GM18867 (cell line): Measurements from ENCODE around the gene MORN2.

ENCODE experiments used
- ATAC-seq: cut with Tn5 transposase; IDR thresholded peaks from one replicate; pipeline ENCODE4 v1.9.1; 2021; ENCODE audit warnings: mild to moderate bottlenecking, moderate library complexity; ENCODE audit not compliant: unreplicated experiment

MORN2 gene

DNA sequence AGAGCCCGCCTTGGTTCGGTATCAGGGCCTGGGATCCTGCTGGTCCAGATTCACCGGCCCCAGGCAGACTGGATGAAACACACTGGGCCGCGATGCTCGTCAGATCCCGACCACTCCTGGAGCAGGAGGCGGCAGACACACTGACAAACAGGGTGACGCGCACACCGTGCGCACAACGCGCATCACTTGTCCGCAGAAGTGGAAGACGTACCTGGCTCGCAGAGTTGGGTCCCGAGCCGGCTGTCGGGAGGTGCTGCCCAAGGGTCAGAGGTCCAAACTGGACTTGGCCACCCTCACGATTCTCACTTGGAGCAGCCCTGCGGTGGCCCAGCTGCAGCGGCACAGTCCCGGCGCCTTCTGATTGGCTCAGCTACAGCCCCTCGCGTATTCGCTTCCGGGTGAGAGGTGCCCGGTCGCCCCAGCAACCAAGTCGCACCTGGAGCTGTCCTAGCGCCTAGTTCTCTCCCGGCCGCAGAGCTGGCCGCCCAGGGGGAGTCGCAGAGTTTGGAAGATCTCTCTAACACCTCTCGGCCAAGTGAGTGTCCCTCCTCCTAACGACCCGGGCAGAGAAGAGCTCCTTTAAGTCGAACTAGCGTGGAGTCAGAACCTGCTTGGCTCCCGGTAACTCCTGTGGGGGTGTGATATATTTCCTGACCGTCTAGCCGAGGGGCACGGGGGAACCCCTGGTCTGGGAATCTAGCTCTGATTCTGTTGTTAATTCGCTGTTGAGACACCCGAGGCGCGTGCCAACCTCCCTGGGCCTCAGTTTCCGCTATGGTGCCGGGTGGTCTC lies at the start of gene MORN2, which contains the start of gene DHX57:
Gene MORN2 (plus strand): TSS at position 401 of the 792 bp plus-strand sequence.
Gene DHX57 (minus strand): TSS at position 359 of the 792 bp plus-strand sequence. CDS start 7,529 bp downstream, outside the sequence.
- ATAC-seq: peak; percentile 100

DNA sequence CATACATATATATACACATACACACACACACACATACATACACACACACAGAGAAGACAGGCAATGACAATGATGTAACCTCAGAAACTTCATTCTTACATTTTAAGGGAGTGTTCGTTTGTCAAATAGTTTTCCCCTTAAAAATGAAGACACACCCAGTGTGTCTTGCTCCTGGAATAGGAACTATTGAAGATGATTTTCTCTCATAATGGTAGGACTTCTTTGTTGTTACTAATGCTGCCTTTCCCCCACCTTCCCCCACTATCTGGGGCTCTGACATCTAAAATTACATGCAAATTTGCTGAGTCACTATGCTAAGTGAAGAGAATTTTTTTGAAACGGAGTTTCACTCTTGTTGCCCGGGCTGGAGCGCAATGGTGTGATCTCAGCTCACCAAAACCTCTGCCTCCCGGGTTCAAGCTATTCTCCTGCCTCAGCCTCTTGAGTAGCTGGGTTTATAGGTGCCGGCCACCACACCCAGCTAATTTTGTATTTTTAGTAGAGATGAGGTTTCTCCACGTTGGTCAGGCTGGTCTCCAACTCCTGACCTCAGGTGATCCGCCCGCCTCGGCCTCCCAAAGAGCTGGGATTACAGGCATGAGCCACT lies 48.1 kb upstream of the MORN2 start:
- ATAC-seq: peak; percentile 44

DNA sequence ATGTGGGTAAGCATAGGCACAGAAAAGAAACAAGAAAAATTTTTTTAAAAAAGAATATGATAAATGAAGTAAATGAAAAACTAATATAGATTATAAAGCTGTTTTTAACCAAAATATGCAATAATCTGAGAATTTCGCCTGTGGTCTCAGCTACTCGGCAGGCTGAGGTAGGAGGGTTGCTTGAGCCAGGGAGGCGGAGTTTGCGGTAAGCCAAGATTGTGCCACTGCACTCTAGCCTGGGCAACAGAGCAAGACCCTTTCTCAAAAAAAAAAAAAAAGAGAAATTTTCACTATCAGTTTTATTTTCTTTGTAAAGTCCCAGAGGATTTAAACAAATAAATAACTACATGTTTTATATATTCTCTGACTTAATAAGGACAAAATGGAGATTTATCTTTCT lies 47.3 kb upstream of the MORN2 start:
- ATAC-seq: no peak

DNA sequence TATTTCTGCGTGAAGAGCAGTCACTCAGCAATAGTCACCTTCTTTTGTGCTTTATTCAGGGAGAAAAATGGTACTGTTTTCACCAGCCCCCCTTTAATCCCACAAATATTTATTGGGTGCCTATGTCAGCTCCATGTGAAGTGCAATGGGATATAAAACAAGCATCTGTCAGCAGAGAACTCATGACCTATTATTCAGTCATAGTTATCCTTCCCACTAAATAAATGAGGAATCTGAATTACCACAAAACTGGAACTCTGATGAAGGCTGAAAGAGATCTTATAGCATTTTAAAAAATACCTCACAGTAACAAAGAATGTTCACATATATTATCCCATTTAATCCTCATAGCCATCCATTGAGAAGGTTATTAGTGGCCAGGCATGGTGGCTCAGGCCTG lies 45.8 kb upstream of the MORN2 start:
- ATAC-seq: no peak

DNA sequence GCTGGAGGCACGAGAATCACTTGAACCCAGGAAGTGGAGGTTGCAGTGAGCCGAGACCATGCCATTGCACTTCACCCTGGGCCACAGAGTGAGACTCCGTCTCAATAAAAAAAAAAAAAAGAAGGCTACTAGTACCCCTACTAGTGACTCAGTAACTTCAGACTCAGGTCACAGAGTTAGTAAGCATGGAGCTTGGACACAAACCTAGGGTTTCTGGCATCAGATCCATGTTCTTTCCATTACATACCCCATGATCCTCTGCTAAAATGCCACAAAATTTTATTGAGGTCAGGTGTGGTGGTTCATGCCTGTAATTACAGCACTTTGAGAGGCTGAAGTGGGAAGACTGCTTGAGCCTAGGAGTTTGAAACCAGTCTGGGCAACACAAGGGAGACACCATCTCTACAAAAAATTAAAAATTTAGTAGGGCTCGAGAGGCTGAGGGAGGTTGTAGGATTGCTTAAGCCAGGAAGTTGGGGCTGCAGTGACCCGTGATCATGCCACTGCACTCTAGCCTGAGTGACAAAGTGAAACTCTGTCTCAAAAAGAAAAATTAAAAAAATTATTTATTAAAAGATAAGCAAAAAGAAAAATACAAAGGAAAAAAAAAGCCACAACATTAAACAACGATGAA lies 45.1 kb upstream of the MORN2 start:
- no peak for ATAC-seq

DNA sequence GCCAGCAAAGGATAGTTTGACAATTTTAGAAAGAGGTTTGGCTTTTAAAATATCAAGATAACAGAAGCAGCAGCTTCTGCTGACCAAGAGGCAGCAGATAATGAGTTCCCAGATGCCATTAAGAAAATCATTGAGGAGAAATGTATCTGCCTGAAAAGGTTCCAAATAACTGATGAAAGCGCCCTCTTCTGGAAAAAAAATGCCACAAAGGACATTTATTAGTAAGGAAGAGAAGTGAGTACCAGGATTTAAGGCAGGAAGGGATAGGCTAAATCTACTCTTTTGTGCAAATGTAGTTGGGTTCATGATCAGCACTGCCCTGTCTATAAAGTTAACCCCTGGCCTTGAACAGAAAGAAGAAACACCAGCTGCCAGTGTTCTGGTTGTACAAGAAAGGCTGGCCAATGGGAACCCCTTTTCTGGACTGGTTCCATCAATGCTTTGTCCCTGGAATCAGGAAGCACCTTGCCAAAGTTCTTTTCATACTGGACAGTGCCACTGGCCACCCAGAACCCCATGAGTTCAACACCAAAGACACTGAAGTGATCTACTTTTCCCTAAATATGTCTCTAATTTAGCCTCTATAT lies 40.7 kb upstream of the MORN2 start:
- no peak for ATAC-seq

DNA sequence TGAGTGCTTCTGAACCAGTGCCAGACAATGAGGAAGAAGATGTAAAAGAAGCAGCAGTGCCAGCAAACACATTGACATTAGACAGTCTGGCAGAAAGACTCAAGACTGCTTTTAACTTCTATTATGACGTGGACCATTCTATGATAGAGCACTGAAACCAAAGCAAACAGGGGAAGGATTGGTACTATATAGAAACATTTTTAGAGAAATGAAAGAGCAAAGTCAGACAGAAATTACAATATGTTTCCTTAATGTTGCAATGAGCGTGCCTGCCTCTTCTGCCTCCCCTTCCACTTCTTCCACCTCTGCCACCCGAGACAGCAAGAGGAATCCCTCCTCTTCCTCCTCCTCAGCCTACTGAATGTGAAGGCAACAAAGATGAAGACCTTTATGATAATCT lies 39.8 kb upstream of the MORN2 start:
- ATAC-seq: peak; percentile 92

DNA sequence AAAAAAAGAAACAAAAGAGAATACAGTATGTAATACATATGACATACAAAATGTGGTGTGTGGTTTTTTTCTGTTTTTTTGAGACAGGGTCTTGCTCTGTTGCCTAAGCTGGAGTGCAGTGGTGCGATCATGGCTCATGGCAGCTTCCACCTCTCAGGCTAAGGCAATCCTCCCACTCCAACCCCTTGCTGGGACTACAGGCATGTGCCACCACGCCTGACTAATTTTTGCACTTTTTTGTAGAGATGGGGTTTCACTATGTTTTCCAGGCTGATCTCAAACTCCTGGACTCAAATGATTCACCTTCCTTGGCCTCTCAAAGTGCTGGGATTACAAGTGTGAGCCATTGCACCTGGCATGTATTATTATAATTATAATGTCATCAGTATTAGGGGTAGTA lies 39.0 kb upstream of the MORN2 start:
- no peak for ATAC-seq

DNA sequence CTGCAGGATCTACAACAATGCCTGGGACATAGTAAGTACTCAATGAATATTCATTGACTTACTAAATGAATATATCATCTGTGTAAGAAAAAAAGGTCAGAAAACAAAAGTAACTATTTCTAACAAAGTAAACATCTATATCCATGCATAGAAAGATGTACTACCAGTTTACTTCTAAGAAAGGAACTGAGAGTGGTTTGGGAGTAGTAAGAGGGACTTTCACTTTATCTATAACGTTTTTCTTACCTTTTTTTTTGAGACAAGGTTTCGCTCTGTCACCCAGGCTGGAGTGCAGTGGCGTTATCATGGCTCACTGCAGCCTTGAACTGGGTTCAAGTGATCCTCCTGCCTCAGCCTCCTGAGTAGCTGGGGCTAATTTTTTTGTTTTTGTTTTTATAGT lies 25.7 kb upstream of the MORN2 start:
- ATAC-seq: peak; percentile 91

DNA sequence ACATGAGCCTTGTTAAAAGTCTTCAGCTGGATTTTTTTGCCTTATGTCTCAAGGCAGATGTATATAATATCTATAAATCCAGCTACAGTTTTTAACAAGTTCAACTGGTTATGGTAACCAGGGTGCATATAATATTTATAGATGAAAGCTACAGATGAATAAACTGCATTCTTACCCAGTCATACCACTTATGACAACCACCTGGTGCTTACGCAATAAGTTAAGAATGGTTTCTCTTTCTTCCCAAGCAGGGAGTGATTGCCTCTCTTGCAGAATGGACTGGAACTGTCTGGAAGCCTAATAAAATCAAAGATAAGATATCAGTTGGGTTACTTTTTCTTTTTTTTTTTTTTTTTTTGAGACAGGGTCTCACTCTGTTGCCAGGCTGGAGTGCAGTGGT lies 19.6 kb upstream of the MORN2 start:
- no peak for ATAC-seq

DNA sequence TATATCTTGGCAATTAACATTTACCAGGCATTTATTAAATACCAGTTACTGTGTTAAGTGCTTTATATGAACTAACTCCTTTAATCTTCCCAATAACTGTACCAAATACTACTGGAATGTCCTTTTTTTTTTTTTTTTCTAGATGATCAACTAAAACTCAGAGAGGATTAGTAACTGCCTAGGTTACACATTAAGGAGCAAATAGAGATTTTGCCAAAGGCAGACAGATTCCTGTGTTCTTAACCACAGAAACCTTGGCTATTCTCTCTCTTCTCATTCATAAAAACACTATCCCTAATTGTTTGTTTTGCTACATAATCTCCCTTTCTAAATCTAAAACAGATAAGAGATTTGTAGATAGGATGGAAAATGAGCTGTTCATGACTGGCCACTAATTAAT lies 13.3 kb upstream of the MORN2 start:
- no peak for ATAC-seq

DNA sequence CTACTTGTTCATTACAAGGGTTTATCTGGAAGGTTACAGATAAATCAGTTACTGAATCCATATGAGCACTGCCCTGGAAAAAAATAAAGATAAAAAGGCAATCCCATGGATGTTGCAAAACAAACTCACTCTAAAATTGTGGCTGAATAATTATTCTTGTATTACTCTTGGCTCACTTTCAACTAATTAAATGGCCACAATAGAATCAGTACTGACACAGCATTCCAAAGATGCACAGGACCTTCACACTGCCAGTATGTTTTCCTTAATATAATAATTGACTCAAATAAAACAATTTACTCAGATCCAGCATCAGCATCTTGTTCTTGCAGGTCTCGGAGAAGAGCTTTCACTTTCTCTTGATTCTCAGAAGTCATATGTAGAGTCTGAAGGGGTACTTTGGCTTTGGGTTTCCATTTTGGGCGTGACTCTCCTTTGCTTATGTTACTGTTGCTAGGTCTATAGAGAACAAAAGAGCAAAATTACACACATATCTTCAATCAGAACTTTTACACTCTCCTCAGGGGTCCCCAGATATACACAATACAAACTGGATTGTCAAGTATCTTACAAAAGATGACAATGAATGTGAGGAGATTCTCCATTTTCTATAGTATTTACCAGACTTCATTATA lies 12.6 kb upstream of the MORN2 start:
- ATAC-seq: peak; percentile 70

DNA sequence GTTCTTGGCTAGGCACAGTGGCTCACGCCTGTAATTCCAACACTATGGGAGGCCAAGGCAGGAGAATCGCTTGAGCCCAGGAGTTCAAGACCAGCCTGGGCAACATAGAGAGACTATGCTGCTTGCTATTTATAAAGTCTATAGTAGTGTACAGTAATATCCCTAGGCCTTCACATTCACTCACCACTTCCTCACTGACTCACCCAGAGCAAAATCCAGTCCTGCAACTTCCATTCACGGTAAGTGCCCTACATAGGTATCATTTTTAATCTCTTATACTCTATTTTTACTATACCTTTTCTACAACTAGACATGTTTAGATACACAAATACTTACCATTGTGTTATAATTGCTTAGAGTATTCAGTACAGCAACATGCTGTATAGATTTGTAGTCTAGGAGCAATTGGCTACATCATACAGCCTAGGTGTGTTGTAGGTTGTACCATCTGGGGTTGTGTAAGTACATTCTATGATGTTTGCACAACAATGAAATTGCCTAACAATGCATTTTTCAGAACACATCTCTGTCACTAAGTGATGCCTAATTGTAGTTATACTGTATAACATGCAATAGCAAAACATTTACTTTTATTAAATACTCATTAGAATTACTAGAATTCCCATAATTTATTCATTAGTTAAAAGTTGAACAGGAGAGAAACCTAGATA lies 8.9 kb upstream of the MORN2 start:
- no peak for ATAC-seq

DNA sequence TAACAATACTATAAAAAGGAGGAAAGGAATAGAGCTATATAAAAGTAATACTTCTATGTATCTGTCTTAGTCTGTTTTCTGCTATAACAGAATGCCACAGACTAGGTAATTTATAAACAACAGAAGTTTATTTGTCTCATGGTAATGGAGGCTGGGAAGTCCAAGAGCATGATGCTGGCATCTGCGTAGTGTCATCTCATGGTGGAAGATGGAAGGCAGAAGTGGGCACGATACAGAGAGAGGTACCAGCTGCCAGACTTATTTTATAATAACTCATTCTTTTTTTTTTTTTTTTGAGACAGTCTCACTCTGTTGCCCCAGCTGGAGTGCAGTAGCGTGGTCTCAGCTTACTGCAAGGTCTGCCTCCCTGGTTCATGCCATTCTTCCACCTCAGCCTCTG lies 4.3 kb upstream of the MORN2 start:
- no peak for ATAC-seq

DNA sequence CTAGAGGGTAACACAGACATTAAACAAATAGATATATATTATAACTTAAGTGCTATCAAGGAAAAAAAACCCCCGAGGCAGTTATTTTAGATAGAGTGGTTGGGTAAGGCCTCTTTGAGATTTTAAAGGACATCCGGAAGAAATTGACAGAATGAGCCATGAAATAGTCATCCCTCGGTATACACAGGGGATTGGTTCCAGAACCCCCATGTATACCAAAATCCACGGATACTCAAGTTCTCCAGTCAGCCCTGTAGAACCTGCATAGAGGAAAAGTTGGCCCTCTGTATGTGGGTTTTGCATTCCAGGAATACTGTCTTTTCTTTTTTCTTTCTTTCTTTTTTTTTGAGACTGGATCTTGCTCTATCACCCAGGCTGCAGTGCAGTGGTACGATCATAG lies 2.0 kb upstream of the MORN2 start:
- ATAC-seq: no peak

DNA sequence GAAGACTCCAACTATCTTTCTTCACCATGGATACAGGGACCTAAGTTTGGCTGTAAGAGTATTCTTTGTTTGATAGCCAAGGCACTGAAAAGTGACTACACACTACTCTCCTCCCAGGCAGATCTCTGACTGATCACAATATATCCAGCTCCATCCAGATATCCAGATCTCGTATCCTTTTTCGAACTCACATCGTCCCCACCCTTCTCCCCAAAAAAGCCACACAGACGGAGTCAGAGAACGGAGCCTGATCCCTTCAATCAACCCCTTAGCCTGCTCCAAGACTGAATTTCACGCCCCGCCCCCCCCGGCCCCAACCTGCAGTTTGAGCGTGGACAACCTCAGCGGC lies 575 bp upstream of the MORN2 start:
- no peak for ATAC-seq

DNA sequence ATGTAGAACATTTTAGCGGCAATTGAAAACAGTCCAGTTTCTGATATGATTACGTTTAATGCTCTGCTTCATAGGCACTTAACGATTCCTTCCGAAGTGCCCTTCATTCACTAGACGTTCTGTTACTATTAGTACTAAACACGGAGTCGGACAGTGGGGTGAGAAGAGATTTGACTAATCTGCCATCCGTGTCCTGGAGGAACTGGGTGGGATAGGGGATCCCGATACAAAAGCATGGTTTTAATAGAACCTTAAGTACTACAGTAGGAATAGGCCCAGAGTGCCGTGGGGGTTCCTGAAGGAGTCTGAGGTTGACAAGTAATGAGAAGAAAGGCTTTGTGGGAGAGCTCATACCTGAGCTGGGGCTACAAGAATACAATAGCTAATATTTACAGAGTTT lies 631 bp downstream of the MORN2 start:
- no peak for ATAC-seq

DNA sequence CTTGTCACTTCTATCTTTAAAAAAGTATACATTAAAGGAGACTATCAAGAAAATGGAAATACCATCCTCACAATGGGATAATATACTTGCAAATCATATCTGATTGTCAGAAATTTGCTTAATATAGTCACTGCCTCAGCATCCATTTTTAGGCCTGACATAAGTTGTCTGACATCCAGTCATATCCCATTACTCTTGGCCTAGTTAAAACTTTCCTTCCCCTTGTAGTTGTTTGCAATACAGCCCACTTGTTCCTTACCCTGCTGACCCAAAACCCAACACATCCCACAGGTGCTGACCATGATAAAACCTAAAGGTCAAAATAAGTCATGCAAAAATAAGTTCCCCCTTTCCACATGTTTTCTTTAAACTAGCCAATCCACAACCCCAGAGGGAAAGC lies 10.3 kb downstream of the MORN2 start:
- ATAC-seq: no peak

DNA sequence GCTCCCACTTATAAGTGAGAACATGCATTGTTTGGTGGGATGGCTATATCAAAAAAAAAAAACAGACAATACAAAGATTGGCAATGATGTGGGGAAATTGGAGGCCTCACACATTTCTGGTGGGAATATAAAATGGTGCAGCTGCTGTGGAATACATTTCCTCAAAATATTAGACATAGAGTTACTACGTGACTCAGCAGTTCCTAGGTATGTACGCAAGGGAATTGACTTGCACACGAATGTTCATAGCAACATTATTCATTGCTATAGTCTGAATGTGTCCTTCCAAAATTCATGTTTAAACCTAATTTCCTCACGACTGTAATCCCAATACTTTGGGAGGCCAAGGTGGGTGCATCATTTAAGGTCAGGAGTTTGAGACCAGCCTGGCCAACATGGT lies 11.6 kb downstream of the MORN2 start:
- ATAC-seq: no peak

DNA sequence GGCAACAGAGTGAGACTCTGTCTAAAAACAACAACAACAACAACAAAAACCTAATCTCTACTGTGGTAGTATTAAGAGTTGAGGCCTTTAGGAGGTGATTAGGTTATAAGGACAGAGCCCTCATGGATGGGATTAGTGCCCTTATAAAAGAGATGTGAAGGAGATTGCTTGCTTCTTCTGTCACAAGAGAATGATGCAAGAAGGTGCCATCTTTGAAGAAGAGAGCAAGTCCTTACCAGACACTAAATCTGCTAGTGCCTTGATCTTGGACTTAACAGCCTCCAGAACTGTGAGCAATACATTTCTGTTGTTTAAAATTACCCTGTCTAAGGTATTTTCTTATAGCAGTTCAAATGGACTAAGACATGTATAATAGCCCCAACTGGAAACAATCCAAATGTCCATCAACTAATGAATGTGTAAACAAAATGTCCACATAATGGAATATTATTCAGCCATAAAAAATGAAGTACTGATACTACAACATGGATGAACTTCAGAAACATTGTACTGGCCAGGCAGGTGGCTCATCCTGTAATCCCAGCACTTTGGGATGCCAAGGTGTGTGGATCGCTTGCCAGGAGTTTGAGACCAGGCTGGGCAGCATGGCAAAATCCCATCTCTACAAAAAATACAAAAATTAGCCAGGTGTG lies 12.3 kb downstream of the MORN2 start:
- ATAC-seq: no peak
